WTC11 (cell line): ENCODE data around the gene C20orf96. TPM values are rescaled to one million over a fixed set of nuclear protein-coding genes. Genes with fewer than 3 reads are reported as not detected.

Source experiments
- ATAC-seq: fragments of 200-7000 bp; cut with Tn5 transposase; 2 replicates; pipeline ENCODE4 v1.10.0; 2021; ENCODE audit warnings: mild to moderate bottlenecking, moderate library complexity
- CTCF ChIA-PET: fragments of 300-600 bp; sonication (Branson Sonifier 250); formaldehyde crosslinking; loops from one replicate; lab custom pipeline; 2021; ENCODE audit warnings: antibody characterized with exemption; lab: Charles Lee
- POLR2A ChIA-PET: fragments of 350-600 bp; sonication (Branson Sonifier 250); formaldehyde crosslinking; loops from one replicate; lab custom pipeline; 2021; ENCODE audit warnings: antibody characterized with exemption; lab: Charles Lee
- DNase-seq: peaks from one replicate; pipeline ENCODE4 v3.0.0; 2021; ENCODE audit warnings: low spot score
- H3K27ac Mint-ChIP-seq: 2 replicates; pipeline ENCODE4 v1.8.0; 2021; ENCODE audit warnings: mixed read lengths
- H3K27me3 Mint-ChIP-seq: 2 replicates; pipeline ENCODE4 v1.8.0; 2021; ENCODE audit warnings: low read depth, mild to moderate bottlenecking, moderate library complexity, mixed read lengths
- H3K36me3 Mint-ChIP-seq: 2 replicates; pipeline ENCODE4 v1.8.0; 2021; ENCODE audit warnings: mixed read lengths
- H3K4me1 Mint-ChIP-seq: 2 replicates; pipeline ENCODE4 v1.8.0; 2022; ENCODE audit warnings: mixed read lengths
- H3K4me3 Mint-ChIP-seq: 2 replicates; pipeline ENCODE4 v1.8.0; 2021; ENCODE audit warnings: mild to moderate bottlenecking, moderate library complexity, mixed read lengths
- H3K9me3 Mint-ChIP-seq: 2 replicates; pipeline ENCODE4 v1.8.0; 2021; ENCODE audit warnings: mixed read lengths
- CREB1 ChIP-seq: sonication (generic); formaldehyde crosslinking; IDR thresholded peaks from 2 replicates; pipeline ENCODE4 v1.8.0; 2023; ENCODE audit warnings: mild to moderate bottlenecking, missing genetic modification reagents
- ELF4 ChIP-seq: sonication (generic); formaldehyde crosslinking; IDR thresholded peaks from 2 replicates; pipeline ENCODE4 v1.8.1; 2022; ENCODE audit warnings: low read depth, mild to moderate bottlenecking, moderate library complexity, missing genetic modification reagents
- EMX1 ChIP-seq: fragments of 250-450 bp; sonication (Bioruptor Pico); IDR thresholded peaks from 2 replicates; pipeline ENCODE4 v1.8.0; 2021; ENCODE audit warnings: mild to moderate bottlenecking
- NFATC4 ChIP-seq: fragments of 250-450 bp; sonication (Bioruptor Pico); IDR thresholded peaks from 2 replicates; pipeline ENCODE4 v1.9.0; 2021; ENCODE audit warnings: mild to moderate bottlenecking
- NR2C2 ChIP-seq: sonication (generic); formaldehyde crosslinking; IDR thresholded peaks from 2 replicates; pipeline ENCODE4 v1.8.0; 2022; ENCODE audit warnings: mild to moderate bottlenecking, missing genetic modification reagents
- PRRX2 ChIP-seq: fragments of 250-450 bp; sonication (Bioruptor Pico); IDR thresholded peaks from 2 replicates; pipeline ENCODE4 v1.8.0; 2021; ENCODE audit warnings: mild to moderate bottlenecking
- SOX15 ChIP-seq: fragments of 250-450 bp; sonication (Bioruptor Pico); IDR thresholded peaks from 2 replicates; pipeline ENCODE4 v1.9.0; 2021; ENCODE audit warnings: mild to moderate bottlenecking
- USF1 ChIP-seq: sonication (generic); formaldehyde crosslinking; IDR thresholded peaks from 2 replicates; pipeline ENCODE4 v1.8.0; 2022; ENCODE audit warnings: mild to moderate bottlenecking, missing genetic modification reagents
- ZNF138 ChIP-seq: sonication (generic); formaldehyde crosslinking; conservative IDR thresholded peaks from 2 replicates; pipeline ENCODE4 v1.8.1; 2022; ENCODE audit warnings: mild to moderate bottlenecking, moderate library complexity, missing genetic modification reagents
- ZNF281 ChIP-seq: sonication (generic); formaldehyde crosslinking; IDR thresholded peaks from 2 replicates; pipeline ENCODE4 v1.8.0; 2023; ENCODE audit warnings: mild to moderate bottlenecking, missing genetic modification reagents
- ZNF425 ChIP-seq: fragments of 250-450 bp; sonication (Bioruptor Pico); conservative IDR thresholded peaks from 2 replicates; pipeline ENCODE4 v1.9.0; 2021; ENCODE audit warnings: mild to moderate bottlenecking
- total RNA-seq: library from RNA; stranded (reverse); gene quantifications from 3 replicates; pipeline ENCODE4 v1.2.3, GENCODE V29; 2021
- TF ChIP-seq, protein P1 (sequence below): sonication (generic); formaldehyde crosslinking; conservative IDR thresholded peaks from 2 replicates; pipeline ENCODE4 v1.8.1; 2022; ENCODE audit warnings: mild to moderate bottlenecking, missing genetic modification reagents
- TF ChIP-seq, protein P2 (sequence below): sonication (generic); formaldehyde crosslinking; conservative IDR thresholded peaks from 2 replicates; pipeline ENCODE4 v1.8.1; 2023; ENCODE audit warnings: mild to moderate bottlenecking, low read depth, missing genetic modification reagents, moderate library complexity

C20orf96 gene
- total RNA-seq, 1 experiment from 2014 or later: 22.1 TPM

DNA sequence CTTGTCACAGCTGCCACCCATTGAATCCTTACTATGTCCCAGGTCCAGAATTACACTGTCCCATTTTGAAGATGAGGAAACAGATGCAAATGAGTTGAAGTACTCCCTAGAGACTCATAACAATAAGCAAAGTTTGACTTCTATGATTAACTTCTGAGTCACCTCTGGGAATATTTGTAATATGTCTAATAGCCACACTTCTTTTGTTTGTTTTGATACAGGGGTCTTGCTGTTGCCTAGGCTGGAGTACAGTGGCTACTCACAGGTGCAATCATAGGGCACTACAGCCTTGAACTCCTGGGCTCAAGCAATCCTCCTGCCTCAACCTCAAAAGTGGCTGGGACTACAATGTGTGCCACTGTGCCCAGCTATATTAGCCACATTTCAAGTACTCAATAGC lies 23.4 kb upstream of the C20orf96 start (continued):
- TF ChIP-seq, protein P1, sequence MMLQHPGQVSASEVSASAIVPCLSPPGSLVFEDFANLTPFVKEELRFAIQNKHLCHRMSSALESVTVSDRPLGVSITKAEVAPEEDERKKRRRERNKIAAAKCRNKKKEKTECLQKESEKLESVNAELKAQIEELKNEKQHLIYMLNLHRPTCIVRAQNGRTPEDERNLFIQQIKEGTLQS: no peak
- no peak for TF ChIP-seq PRRX2 (CRISPR knock-in tag)
- no peak for TF ChIP-seq ELF4 (CRISPR knock-in tag)
- TF ChIP-seq ZNF138 (CRISPR knock-in tag): no peak
- no peak for TF ChIP-seq CREB1 (CRISPR knock-in tag)
- TF ChIP-seq USF1 (CRISPR knock-in tag): no peak
- no peak for TF ChIP-seq ZNF425 (CRISPR knock-in tag)
- TF ChIP-seq, protein P2, sequence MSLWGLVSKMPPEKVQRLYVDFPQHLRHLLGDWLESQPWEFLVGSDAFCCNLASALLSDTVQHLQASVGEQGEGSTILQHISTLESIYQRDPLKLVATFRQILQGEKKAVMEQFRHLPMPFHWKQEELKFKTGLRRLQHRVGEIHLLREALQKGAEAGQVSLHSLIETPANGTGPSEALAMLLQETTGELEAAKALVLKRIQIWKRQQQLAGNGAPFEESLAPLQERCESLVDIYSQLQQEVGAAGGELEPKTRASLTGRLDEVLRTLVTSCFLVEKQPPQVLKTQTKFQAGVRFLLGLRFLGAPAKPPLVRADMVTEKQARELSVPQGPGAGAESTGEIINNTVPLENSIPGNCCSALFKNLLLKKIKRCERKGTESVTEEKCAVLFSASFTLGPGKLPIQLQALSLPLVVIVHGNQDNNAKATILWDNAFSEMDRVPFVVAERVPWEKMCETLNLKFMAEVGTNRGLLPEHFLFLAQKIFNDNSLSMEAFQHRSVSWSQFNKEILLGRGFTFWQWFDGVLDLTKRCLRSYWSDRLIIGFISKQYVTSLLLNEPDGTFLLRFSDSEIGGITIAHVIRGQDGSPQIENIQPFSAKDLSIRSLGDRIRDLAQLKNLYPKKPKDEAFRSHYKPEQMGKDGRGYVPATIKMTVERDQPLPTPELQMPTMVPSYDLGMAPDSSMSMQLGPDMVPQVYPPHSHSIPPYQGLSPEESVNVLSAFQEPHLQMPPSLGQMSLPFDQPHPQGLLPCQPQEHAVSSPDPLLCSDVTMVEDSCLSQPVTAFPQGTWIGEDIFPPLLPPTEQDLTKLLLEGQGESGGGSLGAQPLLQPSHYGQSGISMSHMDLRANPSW (CRISPR knock-in tag): no peak
- no peak for TF ChIP-seq NR2C2 (CRISPR knock-in tag)

DNA sequence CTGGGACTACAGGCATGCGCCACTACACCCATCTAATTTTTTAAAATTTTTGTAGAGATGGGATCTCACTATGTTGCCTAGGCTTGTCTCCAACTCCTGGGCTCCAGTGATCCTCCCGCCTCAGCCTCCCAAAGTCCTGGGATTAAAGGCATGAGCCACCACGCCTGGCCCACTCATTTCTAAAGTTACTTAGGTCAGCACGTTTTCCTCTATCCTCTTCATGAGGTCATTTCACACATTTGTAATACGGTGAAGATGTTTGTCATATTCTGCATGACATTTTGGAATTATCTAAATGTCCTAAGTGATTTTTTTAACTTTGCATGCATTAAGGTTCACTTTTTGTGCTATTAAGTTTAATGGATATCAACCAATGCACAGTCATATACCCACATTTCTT lies 22.9 kb upstream of the C20orf96 start:
- ChIA-PET POLR2A (no interaction called here), CTCF (interaction anchor here (1.1 kb wide), 1 partner anchor 11 kb away, joined by 3 read pairs; no protein-coding TSS in a partner anchor)

More for the DNA sequence above, 22.9 kb upstream of the C20orf96 start:
- H3K36me3 Mint-ChIP-seq: no peaks in the 10 kb centered on the region
- DNase-seq: no peak
- H3K4me1 Mint-ChIP-seq: peaks cover 22% of the 10 kb centered on the region
- H3K27me3 Mint-ChIP-seq: no peaks in the 10 kb centered on the region
- H3K4me3 Mint-ChIP-seq: no peak overlapping the region
- TF ChIP-seq ZNF281 (no peak), SOX15 (CRISPR knock-in tag) (no peak), NFATC4 (CRISPR knock-in tag) (no peak), ZNF425 (CRISPR knock-in tag) (no peak), EMX1 (no peak)
- H3K9me3 Mint-ChIP-seq: no peaks in the 10 kb centered on the region
- ATAC-seq: no peak
- H3K27ac Mint-ChIP-seq: no peak overlapping the region
